ENCODE results near the gene ALKBH5.

DNA sequence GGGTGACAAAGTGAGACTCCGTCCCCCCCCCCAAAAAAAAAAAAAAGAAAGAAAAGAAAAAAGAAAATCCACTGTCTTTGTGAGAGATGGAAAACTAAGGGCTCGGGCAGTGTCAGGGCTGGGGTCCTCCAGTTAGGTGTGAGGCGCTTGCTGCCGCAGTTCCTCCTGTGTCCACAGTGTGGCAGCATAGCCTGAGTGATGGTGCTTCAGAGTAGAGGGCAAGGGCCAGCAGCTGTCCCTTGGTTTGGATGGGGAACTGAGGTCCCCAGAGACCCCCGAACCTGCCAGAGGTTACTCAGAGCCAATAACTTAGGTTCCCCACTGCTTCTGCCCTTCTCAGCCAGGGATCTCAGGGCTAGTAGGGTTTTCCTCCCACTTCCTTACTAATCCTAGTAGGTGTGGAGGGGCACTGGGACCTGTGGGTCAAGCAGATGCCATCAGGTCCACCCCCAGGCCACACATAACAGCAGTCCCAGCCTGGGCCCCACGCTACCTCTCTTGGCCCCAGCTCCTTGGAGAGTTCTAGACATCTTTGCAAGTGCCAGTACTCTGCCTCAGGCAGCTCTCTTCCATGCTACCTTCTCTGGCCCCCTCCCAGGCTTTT is 33.9 kb downstream of the ALKBH5 start:
- TF ChIP-seq, protein P1, sequence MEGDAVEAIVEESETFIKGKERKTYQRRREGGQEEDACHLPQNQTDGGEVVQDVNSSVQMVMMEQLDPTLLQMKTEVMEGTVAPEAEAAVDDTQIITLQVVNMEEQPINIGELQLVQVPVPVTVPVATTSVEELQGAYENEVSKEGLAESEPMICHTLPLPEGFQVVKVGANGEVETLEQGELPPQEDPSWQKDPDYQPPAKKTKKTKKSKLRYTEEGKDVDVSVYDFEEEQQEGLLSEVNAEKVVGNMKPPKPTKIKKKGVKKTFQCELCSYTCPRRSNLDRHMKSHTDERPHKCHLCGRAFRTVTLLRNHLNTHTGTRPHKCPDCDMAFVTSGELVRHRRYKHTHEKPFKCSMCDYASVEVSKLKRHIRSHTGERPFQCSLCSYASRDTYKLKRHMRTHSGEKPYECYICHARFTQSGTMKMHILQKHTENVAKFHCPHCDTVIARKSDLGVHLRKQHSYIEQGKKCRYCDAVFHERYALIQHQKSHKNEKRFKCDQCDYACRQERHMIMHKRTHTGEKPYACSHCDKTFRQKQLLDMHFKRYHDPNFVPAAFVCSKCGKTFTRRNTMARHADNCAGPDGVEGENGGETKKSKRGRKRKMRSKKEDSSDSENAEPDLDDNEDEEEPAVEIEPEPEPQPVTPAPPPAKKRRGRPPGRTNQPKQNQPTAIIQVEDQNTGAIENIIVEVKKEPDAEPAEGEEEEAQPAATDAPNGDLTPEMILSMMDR (IDR thresholded peaks at IDR 0.05), result peak in 5 of 7 experiments; percentile 82 to 98 (median 94)
- TF ChIP-seq POLR2A (IDR thresholded peaks at IDR 0.05) (no peak), EP300 (IDR thresholded peaks at IDR 0.05) (no peak)
